Measurements from ENCODE around the gene LAMA3. TPM values are rescaled to one million over a fixed set of nuclear protein-coding genes. Genes with fewer than 3 reads are reported as not detected.

LAMA3 gene
- total RNA-seq, 1 experiment from 2014 or later = 207 TPM

DNA sequence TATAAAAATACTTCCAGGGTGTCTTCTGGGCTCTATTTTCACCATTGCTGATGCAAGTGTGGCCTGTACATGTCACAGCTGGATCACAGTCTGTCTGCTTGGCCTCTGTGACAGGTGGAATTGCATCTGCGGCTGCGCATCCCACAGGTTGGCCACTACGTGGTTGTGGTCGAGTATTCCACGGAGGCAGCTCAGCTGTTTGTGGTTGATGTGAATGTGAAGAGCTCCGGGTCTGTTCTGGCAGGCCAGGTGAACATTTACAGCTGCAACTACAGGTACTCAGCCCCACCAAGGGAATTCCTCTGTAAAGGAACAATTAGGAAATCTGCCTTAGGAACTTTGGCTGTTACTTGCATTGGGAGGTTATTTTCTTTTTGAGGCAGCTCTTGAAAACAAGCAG is 144.5 kb downstream of the LAMA3 start:
- Mint-ChIP-seq H3K27ac (ENCODE audit: unreplicated experiment) (no peak overlapping the region), H3K4me3 (ENCODE audit: low read depth, unreplicated experiment) (no peak overlapping the region), H3K9me3 (ENCODE audit: low read depth, unreplicated experiment) (no peaks in the 10 kb centered on the region), H3K27me3 (ENCODE audit: unreplicated experiment) (no peaks in the 10 kb centered on the region), H3K36me3 (ENCODE audit: insufficient read depth, unreplicated experiment) (no peaks in the 10 kb centered on the region), H3K4me1 (ENCODE audit: low read depth, unreplicated experiment) (peaks cover under 1% of the 10 kb centered on the region)
- TF ChIP-seq, protein P1, sequence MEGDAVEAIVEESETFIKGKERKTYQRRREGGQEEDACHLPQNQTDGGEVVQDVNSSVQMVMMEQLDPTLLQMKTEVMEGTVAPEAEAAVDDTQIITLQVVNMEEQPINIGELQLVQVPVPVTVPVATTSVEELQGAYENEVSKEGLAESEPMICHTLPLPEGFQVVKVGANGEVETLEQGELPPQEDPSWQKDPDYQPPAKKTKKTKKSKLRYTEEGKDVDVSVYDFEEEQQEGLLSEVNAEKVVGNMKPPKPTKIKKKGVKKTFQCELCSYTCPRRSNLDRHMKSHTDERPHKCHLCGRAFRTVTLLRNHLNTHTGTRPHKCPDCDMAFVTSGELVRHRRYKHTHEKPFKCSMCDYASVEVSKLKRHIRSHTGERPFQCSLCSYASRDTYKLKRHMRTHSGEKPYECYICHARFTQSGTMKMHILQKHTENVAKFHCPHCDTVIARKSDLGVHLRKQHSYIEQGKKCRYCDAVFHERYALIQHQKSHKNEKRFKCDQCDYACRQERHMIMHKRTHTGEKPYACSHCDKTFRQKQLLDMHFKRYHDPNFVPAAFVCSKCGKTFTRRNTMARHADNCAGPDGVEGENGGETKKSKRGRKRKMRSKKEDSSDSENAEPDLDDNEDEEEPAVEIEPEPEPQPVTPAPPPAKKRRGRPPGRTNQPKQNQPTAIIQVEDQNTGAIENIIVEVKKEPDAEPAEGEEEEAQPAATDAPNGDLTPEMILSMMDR (IDR thresholded peaks at IDR 0.05; ENCODE audit: unreplicated experiment) = no peak
- CTCF ChIA-PET = no interaction called here
- intact Hi-C loops (cut with micrococcal nuclease; ENCODE audit: unreplicated experiment) = no loop called here
- BruUV-seq (replicated peaks) = no TSS peak
- DNase-seq = no peak

DNA sequence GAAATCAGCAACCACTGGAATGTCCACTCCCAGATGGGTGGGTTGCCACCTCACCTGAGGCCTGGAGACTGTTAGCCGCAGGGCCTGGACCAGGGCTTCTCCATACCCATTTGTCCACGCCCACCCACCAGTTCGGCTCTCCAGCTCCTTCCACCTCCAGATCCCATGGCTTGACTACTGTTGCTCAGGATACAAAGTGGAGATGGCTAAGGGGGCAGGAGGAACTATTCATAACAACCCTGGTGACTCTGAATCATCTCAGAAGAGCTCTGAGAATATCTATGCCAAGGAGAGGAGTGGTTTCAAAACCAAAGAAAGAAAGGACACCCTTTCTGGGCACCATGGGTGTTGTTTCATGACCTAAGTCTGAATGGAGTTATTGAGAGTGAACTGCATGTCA is 145.8 kb downstream of the LAMA3 start:
- TF ChIP-seq, protein P1 (IDR thresholded peaks at IDR 0.05; ENCODE audit: unreplicated experiment) = no peak
- CTCF ChIA-PET = no interaction called here
- Mint-ChIP-seq H3K36me3 (ENCODE audit: insufficient read depth, unreplicated experiment) (no peaks in the 10 kb centered on the region), H3K4me1 (ENCODE audit: low read depth, unreplicated experiment) (no peaks in the 10 kb centered on the region), H3K9me3 (ENCODE audit: low read depth, unreplicated experiment) (no peaks in the 10 kb centered on the region), H3K27me3 (ENCODE audit: unreplicated experiment) (no peaks in the 10 kb centered on the region), H3K4me3 (ENCODE audit: low read depth, unreplicated experiment) (no peak overlapping the region), H3K27ac (ENCODE audit: unreplicated experiment) (no peak overlapping the region)
- no peak for DNase-seq
- no TSS peak for BruUV-seq (replicated peaks)
- intact Hi-C loops (cut with micrococcal nuclease; ENCODE audit: unreplicated experiment) = no loop called here

DNA sequence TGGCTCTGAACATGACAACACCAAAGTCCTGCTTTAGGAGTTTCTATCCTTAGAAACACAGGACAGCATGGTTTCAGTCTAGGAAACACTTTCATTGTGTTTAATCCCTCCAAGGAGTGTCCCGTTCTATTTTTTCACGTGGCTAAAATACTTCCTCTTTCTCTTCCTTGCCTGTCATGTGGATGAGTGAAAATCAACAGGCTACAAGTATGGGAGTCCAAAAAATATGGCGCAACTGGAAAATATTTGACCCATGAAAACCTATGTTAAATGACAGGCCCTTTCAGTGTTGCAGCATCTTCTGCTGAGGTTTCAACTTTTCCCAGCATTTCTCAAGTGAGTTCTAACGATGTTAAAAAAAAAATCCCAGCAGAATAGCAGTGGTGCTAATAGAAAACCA is 146.3 kb downstream of the LAMA3 start:
- H3K4me1 Mint-ChIP-seq (ENCODE audit: low read depth, unreplicated experiment) = no peaks in the 10 kb centered on the region
- intact Hi-C loops (cut with micrococcal nuclease; ENCODE audit: unreplicated experiment) = no loop called here
- H3K4me3 Mint-ChIP-seq (ENCODE audit: low read depth, unreplicated experiment) = no peak overlapping the region
- TF ChIP-seq, protein P1 (IDR thresholded peaks at IDR 0.05; ENCODE audit: unreplicated experiment) = no peak
- no peaks in the 10 kb centered on the region for H3K27me3 Mint-ChIP-seq (ENCODE audit: unreplicated experiment)
- CTCF ChIA-PET = no interaction called here
- no peak overlapping the region for H3K27ac Mint-ChIP-seq (ENCODE audit: unreplicated experiment)
- no peak for DNase-seq
- BruUV-seq (replicated peaks) = no TSS peak
- no peaks in the 10 kb centered on the region for H3K9me3 Mint-ChIP-seq (ENCODE audit: low read depth, unreplicated experiment)
- H3K36me3 Mint-ChIP-seq (ENCODE audit: insufficient read depth, unreplicated experiment) = no peaks in the 10 kb centered on the region

DNA sequence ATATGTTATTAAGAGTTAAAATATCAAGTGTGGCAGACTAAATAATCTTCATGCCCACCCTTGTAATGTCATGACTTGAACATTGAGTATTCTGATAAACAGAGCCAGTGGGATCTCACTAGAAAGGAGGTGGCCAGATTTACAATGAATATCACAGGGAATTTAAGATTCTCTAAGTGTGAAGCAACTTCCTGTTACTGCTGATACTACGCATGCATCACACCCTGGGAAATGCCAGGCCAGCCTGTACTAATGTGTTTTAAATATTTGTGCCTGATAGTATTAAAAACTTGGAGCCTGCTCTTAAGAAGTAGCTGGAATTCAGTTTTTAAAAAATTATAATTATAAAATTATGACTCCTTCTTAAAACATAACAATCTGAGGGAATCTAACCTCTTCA is 148.3 kb downstream of the LAMA3 start:
- Mint-ChIP-seq H3K9me3 (ENCODE audit: low read depth, unreplicated experiment) (no peaks in the 10 kb centered on the region), H3K27ac (ENCODE audit: unreplicated experiment) (no peak overlapping the region), H3K36me3 (ENCODE audit: insufficient read depth, unreplicated experiment) (no peaks in the 10 kb centered on the region), H3K27me3 (ENCODE audit: unreplicated experiment) (no peaks in the 10 kb centered on the region), H3K4me3 (ENCODE audit: low read depth, unreplicated experiment) (no peak overlapping the region), H3K4me1 (ENCODE audit: low read depth, unreplicated experiment) (no peaks in the 10 kb centered on the region)
- DNase-seq = no peak
- CTCF ChIA-PET = interaction anchor here (0.7 kb wide), 1 partner anchor 82 kb away, joined by 3 read pairs; no protein-coding TSS in a partner anchor
- TF ChIP-seq, protein P1 (IDR thresholded peaks at IDR 0.05; ENCODE audit: unreplicated experiment) = no peak
- BruUV-seq (replicated peaks) = no TSS peak
- intact Hi-C loops (cut with micrococcal nuclease; ENCODE audit: unreplicated experiment) = no loop called here
